ENCODE data around the gene PLA2G2C. TPM values are rescaled to one million over a fixed set of nuclear protein-coding genes. Genes with fewer than 3 reads are reported as not detected.
A peak's percentile ranks its signal among the peaks of the same experiment; 100 is the strongest.

The PLA2G2C gene
- total RNA-seq, 2 experiments from 2014 or later: 0.44 to 0.57 TPM

DNA sequence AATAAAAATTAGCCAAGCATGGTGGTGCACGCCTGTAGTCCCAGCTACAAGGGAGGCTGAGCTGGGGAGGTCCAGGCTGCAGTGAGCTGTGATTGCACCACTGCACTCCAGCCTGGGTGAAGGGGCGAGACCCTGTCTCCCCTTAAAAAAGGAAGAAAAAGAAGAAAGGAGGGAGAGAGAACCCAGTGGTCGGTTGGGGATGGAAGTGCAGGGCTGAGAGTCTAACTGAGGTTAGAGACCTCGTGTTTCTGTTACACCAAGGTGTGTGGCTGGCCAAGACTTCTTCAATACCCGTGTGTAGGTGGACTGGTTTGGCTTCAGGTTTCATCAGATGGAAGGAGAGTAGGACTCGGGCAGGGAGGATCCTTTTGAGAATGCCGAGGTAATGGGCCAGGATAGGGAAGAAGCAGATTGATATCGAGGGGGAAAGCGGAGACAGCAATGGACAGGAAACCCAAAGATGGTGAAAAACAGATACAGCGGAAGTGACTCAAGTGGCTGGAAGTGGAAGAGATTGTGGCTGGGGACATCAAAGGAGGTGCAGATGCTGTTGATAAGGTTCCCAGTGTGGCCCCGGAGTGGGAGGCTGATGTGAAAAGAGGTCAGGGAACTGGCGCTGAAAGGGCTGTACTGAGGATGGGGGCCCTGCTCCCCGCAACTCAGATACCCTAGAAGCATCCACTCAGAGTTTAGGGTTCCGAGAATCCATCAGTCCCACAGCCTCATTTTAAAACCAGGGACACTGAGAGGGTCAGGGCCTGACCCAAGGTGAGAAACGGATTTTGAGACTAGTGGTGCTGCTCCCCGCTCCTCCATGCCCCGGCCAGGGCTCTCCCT, 1.1 kb downstream of the PLA2G2C start:
- DNase-seq (ENCODE audit: low spot score): no peak
- Histone ChIP-seq H3K36me3 (ENCODE audit: insufficient read depth, low read length) (no peaks in the 10 kb centered on the region), H3K9me2 (ENCODE audit: insufficient read depth, low read length) (no peaks in the 10 kb centered on the region), H3K4me3 (ENCODE audit: low read depth, low read length, poor library complexity, severe bottlenecking) (peak overlapping the region; percentile 63), H3K79me2 (ENCODE audit: insufficient read depth, low read depth, low read length) (no peaks in the 10 kb centered on the region), H3K27ac (ENCODE audit: low read depth, low read length, poor library complexity, severe bottlenecking) (no peak overlapping the region), H3K4me2 (ENCODE audit: low read length) (peak overlapping the region; percentile 80), H2AFZ (ENCODE audit: low read length) (peak overlapping the region; percentile 34; the same call in 1 of the 2 replicates), H3K4me1 (ENCODE audit: insufficient read depth, low read length, poor library complexity, severe bottlenecking) (peaks cover 58% of the 10 kb centered on the region), H3K9me3 (ENCODE audit: low read length) (peaks cover 3% of the 10 kb centered on the region; the same call in 1 of the 2 replicates), H4K20me1 (ENCODE audit: insufficient read depth, low read length) (no peaks in the 10 kb centered on the region)
- TF ChIP-seq, protein P1, sequence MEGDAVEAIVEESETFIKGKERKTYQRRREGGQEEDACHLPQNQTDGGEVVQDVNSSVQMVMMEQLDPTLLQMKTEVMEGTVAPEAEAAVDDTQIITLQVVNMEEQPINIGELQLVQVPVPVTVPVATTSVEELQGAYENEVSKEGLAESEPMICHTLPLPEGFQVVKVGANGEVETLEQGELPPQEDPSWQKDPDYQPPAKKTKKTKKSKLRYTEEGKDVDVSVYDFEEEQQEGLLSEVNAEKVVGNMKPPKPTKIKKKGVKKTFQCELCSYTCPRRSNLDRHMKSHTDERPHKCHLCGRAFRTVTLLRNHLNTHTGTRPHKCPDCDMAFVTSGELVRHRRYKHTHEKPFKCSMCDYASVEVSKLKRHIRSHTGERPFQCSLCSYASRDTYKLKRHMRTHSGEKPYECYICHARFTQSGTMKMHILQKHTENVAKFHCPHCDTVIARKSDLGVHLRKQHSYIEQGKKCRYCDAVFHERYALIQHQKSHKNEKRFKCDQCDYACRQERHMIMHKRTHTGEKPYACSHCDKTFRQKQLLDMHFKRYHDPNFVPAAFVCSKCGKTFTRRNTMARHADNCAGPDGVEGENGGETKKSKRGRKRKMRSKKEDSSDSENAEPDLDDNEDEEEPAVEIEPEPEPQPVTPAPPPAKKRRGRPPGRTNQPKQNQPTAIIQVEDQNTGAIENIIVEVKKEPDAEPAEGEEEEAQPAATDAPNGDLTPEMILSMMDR (conservative IDR thresholded peaks at IDR 0.05; ENCODE audit: low read length): no peak
- BruUV-seq (replicated peaks): no TSS peak
- ChIA-PET POLR2A (no interaction called here), CTCF (ENCODE audit: unreplicated experiment) (no interaction called here)
- intact Hi-C loops (cut with micrococcal nuclease; ENCODE audit: unreplicated experiment): no loop called here

DNA sequence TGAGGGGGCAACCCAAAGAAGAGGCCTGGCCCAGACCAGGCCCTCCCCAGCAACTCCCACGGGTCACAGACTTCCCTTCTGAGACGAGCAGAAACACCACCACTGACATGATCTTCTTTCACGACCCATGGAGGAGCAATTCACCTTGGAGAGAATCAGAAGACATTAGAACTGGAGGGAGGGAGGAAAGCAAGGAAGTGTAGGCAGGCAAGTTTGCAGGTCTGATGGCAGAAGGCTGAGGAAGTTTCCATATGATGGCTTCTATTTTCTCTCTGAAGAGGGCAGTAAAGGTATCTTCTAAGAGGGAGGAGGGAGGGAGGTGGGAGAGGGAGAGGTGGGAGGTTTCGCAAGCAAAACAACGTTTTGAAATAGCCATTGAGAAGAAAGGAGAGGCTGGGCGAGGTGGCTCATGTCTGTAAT, 1.8 kb downstream of the PLA2G2C start:
- ChIA-PET POLR2A (no interaction called here), CTCF (ENCODE audit: unreplicated experiment) (no interaction called here)
- Histone ChIP-seq H2AFZ (ENCODE audit: low read length) (no peak overlapping the region), H3K9me2 (ENCODE audit: insufficient read depth, low read length) (no peaks in the 10 kb centered on the region), H4K20me1 (ENCODE audit: insufficient read depth, low read length) (no peaks in the 10 kb centered on the region), H3K4me2 (ENCODE audit: low read length) (no peak overlapping the region), H3K9me3 (ENCODE audit: low read length) (peaks cover 8% of the 10 kb centered on the region; the same call in 1 of the 2 replicates), H3K4me3 (ENCODE audit: low read depth, low read length, poor library complexity, severe bottlenecking) (no peak overlapping the region), H3K79me2 (ENCODE audit: insufficient read depth, low read depth, low read length) (no peaks in the 10 kb centered on the region), H3K4me1 (ENCODE audit: insufficient read depth, low read length, poor library complexity, severe bottlenecking) (peaks cover 51% of the 10 kb centered on the region), H3K36me3 (ENCODE audit: insufficient read depth, low read length) (no peaks in the 10 kb centered on the region; the same call in 1 of the 2 replicates), H3K27ac (ENCODE audit: low read depth, low read length, poor library complexity, severe bottlenecking) (no peak overlapping the region)
- TF ChIP-seq, protein P1 (conservative IDR thresholded peaks at IDR 0.05; ENCODE audit: low read length): peak; percentile 49; the same call in 1 of the 2 replicates
- TF ChIP-seq EZH2phosphoT487 (IDR thresholded peaks at IDR 0.05; ENCODE audit: borderline replicate concordance, low read depth, low read length): no peak
- no peak for DNase-seq (ENCODE audit: low spot score)
- BruUV-seq (replicated peaks): no TSS peak
- intact Hi-C loops (cut with micrococcal nuclease; ENCODE audit: unreplicated experiment): no loop called here

DNA sequence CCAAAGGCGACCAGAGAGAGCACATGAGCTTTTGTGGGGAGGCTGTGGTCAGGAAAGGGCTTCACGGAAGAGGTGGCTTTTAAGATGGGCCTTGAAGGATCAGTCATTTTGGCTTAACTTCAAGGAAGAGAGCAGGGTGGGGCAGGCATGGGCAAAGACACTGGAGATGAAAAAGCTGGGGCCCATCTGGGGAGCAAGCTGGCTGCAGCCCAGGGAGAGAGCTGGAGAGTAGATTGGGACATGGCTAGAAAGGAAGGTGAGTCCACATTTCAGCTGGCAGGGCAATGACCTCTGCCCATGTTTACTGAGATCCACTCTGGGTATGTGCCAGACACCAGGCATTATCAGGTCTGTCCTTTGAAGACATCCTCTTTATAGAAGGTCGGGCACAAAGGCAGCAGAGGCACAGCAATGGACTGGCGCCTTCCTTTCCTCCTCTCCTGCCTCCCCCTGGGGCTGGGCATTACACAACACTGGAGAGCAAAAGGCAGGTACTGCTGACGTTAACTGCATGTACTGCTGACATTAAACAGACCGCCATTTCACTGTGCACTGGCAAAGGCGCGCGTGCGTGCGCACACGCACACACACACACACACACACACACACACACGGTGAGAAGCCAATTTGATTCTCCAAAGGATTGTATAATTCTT, 2.6 kb downstream of the PLA2G2C start:
- no peaks in the 10 kb centered on the region for H3K9me2 ChIP-seq (ENCODE audit: insufficient read depth, low read length)
- POLR2A ChIA-PET: no interaction called here
- H3K27ac ChIP-seq (ENCODE audit: low read depth, low read length, poor library complexity, severe bottlenecking): no peak overlapping the region
- peaks cover 8% of the 10 kb centered on the region; the same call in 1 of the 2 replicates for H3K9me3 ChIP-seq (ENCODE audit: low read length)
- TF ChIP-seq EZH2phosphoT487 (IDR thresholded peaks at IDR 0.05; ENCODE audit: borderline replicate concordance, low read depth, low read length): no peak
- TF ChIP-seq, protein P1 (conservative IDR thresholded peaks at IDR 0.05; ENCODE audit: low read length): no peak
- no peak for DNase-seq (ENCODE audit: low spot score)
- H3K4me3 ChIP-seq (ENCODE audit: low read depth, low read length, poor library complexity, severe bottlenecking): no peak overlapping the region
- H3K79me2 ChIP-seq (ENCODE audit: insufficient read depth, low read depth, low read length): no peaks in the 10 kb centered on the region
- peaks cover 51% of the 10 kb centered on the region for H3K4me1 ChIP-seq (ENCODE audit: insufficient read depth, low read length, poor library complexity, severe bottlenecking)
- intact Hi-C loops (cut with micrococcal nuclease; ENCODE audit: unreplicated experiment): no loop called here
- no peak overlapping the region for H2AFZ ChIP-seq (ENCODE audit: low read length)
- BruUV-seq (replicated peaks): no TSS peak
- no peak overlapping the region for H3K4me2 ChIP-seq (ENCODE audit: low read length)
- CTCF ChIA-PET (ENCODE audit: unreplicated experiment): no interaction called here
- no peaks in the 10 kb centered on the region for H4K20me1 ChIP-seq (ENCODE audit: insufficient read depth, low read length)
- no peaks in the 10 kb centered on the region; the same call in 1 of the 2 replicates for H3K36me3 ChIP-seq (ENCODE audit: insufficient read depth, low read length)

All from OCI-LY7 (cell line).